Suprapubic skin (tissue), 4 donors: ENCODE measurements around the gene HADHA. TPM values are rescaled to one million over a fixed set of nuclear protein-coding genes. Genes with fewer than 3 reads are reported as not detected.

Experiments used
- DNase-seq, 2 donors: peaks; one replicate each; pipeline ENCODE4 v3.0.0-alpha.2; 2019; ENCODE audit warnings: low spot score in 2 of 2
- H3K27ac ChIP-seq: fragments of 200-600 bp; sonication (generic); one replicate; pipeline ENCODE4 v1.5.1; 2019
- H3K27me3 ChIP-seq: fragments of 200-600 bp; sonication (generic); one replicate; pipeline ENCODE4 v1.5.1; 2019
- H3K36me3 ChIP-seq: fragments of 200-600 bp; sonication (generic); one replicate; pipeline ENCODE4 v1.5.1; 2019
- H3K4me1 ChIP-seq: fragments of 200-600 bp; sonication (generic); one replicate; pipeline ENCODE4 v1.5.1; 2019
- H3K4me3 ChIP-seq: fragments of 200-600 bp; sonication (generic); one replicate; pipeline ENCODE4 v1.5.1; 2019; ENCODE audit warnings: mild to moderate bottlenecking
- H3K9me3 ChIP-seq: fragments of 200-600 bp; sonication (generic); one replicate; pipeline ENCODE4 v1.5.1; 2019
- EP300 ChIP-seq: sonication (generic); formaldehyde crosslinking; IDR thresholded peaks from one replicate; pipeline ENCODE4 v1.6.1; 2017; ENCODE audit warnings: antibody characterized with exemption
- POLR2A ChIP-seq, 2 donors: fragments of 450-650 bp; IDR thresholded peaks; one replicate each; pipeline ENCODE4 v1.6.1; 2017; ENCODE audit warnings: antibody characterized with exemption in 2 of 2, mild to moderate bottlenecking in 2 of 2, moderate library complexity in 2 of 2
- POLR2AphosphoS5 ChIP-seq, 3 donors: sonication (generic); formaldehyde crosslinking; IDR thresholded peaks; one replicate each; pipeline ENCODE4 v1.6.1; 2017; ENCODE audit warnings: antibody characterized with exemption in 3 of 3
- WGBS: methylation state at CpG from one replicate; pipeline ENCODE4 v1.1.5; 2018; 5-methylcytosine and 5-hydroxymethylcytosine counted together
- total RNA-seq, 4 donors: library from RNA; depleted of rRNA; stranded (reverse); fragments of >200 nt; gene quantifications; one replicate each; pipeline ENCODE4 v1.1.0, GENCODE V29; 2016
- TF ChIP-seq, protein P1 (sequence below), 2 donors: fragments of 200-600 bp in 1 of 2; fragments of 450-650 bp in 1 of 2; sonication (generic) in 1 of 2; IDR thresholded peaks; one replicate each; pipeline ENCODE4 v1.5.1; 2016 to 2019; ENCODE audit warnings: antibody characterized with exemption in 2 of 2, mild to moderate bottlenecking in 1 of 2, moderate library complexity in 1 of 2

The HADHA gene
- total RNA-seq, 4 donors from 2014 or later: 120 to 145 (median 131) TPM

- H3K27me3 ChIP-seq: no peaks in the 10 kb centered on the region
- peak in 1 of 2 donors; percentile 79 for DNase-seq
- TF ChIP-seq POLR2A (IDR thresholded peaks at IDR 0.05): no peak
- no peak for TF ChIP-seq EP300
- no peak for TF ChIP-seq POLR2AphosphoS5 (IDR thresholded peaks at IDR 0.05)
- TF ChIP-seq, protein P1, sequence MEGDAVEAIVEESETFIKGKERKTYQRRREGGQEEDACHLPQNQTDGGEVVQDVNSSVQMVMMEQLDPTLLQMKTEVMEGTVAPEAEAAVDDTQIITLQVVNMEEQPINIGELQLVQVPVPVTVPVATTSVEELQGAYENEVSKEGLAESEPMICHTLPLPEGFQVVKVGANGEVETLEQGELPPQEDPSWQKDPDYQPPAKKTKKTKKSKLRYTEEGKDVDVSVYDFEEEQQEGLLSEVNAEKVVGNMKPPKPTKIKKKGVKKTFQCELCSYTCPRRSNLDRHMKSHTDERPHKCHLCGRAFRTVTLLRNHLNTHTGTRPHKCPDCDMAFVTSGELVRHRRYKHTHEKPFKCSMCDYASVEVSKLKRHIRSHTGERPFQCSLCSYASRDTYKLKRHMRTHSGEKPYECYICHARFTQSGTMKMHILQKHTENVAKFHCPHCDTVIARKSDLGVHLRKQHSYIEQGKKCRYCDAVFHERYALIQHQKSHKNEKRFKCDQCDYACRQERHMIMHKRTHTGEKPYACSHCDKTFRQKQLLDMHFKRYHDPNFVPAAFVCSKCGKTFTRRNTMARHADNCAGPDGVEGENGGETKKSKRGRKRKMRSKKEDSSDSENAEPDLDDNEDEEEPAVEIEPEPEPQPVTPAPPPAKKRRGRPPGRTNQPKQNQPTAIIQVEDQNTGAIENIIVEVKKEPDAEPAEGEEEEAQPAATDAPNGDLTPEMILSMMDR (IDR thresholded peaks at IDR 0.05): no peak
- WGBS: 0% methylated on average over 21 of the region's 21 CpGs
- H3K9me3 ChIP-seq: no peaks in the 10 kb centered on the region
- H3K4me1 ChIP-seq: peaks cover 55% of the 10 kb centered on the region
- no peaks in the 10 kb centered on the region for H3K36me3 ChIP-seq
- peak overlapping the region; percentile 99 for H3K27ac ChIP-seq
- peak overlapping the region; percentile 95 for H3K4me3 ChIP-seq
Observed at GRCh38 chr2:26245231-26245732, 850 bp upstream of the HADHA start.

DNA sequence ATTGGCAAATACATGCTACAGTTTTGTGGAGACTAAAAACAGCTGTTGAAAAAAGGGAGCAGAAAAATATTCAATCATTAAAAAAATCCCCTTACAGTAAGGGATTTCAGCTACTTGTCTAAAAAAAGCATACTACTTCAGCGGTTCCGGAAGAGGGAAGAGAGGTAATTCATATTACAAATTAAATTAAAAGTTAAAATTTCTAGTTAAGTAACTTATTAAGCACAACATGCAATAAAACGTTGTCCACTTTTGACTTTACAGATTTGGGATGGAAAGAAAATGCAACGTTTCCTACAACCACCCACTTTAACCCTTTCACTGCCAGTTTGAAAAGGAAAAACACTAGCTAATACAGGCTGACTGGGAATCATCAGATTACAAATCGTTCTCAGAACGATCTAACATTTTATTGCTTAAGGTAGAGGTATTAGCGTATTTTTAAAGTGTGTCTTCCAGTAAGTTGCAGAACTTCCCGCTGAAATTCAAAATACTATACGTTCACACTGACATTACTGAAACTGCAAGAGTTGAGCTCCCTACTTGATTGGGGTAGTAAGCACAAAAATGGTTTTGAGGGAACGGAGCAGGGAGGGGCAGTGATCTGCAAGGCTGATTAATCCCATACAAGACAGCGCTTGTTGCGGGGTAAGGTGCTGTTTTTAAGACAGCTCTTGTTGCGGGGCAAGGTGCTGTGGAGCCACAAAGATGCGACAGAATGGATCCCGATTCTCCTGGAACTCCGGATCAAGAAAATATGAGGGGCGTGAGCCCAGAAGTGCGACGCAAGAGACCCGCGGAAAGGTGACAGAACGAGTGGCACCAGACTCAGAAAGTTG is 743 bp downstream of the HADHA start:
- Histone ChIP-seq H3K9me3 (no peaks in the 10 kb centered on the region), H3K4me1 (peaks cover 65% of the 10 kb centered on the region), H3K4me3 (peak overlapping the region; percentile 95), H3K27me3 (no peaks in the 10 kb centered on the region), H3K36me3 (no peaks in the 10 kb centered on the region), H3K27ac (peak overlapping the region; percentile 99)
- no peak for DNase-seq
- no peak for TF ChIP-seq EP300
- under 1% methylated on average over 22 of the region's 22 CpGs for WGBS

DNA sequence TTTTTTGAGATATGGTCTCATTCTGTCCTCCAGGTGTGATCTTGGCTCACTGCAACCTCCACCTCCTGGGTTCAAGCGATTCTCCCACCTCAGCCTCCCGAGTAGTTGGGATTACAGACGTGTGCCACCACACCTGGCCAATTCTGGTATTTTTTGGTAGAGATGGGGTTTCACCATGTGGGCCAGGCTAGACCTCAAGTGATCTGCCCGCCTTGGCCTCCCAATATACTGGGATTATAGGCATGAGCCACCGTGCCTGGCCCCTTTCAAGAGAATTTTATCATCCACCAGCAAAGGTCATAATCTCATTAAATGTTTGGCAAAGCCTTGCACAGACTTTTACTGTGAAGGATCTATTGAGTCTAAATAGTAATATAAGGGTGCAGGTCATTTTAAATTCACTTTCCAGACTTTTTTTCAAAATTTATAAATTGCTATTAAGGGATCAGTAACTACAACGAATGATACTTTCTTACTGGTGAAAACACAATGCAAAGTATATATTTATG is 2.5 kb downstream of the HADHA start:
- 87% methylated on average over 6 of the region's 6 CpGs for WGBS
- peaks cover 61% of the 10 kb centered on the region for H3K4me1 ChIP-seq
- DNase-seq: no peak
- no peak overlapping the region for H3K4me3 ChIP-seq
- H3K27me3 ChIP-seq: no peaks in the 10 kb centered on the region
- H3K9me3 ChIP-seq: no peaks in the 10 kb centered on the region
- no peak overlapping the region for H3K27ac ChIP-seq
- H3K36me3 ChIP-seq: peaks cover 9% of the 10 kb centered on the region
- no peak for TF ChIP-seq EP300
- no peak for TF ChIP-seq POLR2AphosphoS5 (IDR thresholded peaks at IDR 0.05)
- TF ChIP-seq, protein P1 (IDR thresholded peaks at IDR 0.05): no peak
- no peak for TF ChIP-seq POLR2A (IDR thresholded peaks at IDR 0.05)

DNA sequence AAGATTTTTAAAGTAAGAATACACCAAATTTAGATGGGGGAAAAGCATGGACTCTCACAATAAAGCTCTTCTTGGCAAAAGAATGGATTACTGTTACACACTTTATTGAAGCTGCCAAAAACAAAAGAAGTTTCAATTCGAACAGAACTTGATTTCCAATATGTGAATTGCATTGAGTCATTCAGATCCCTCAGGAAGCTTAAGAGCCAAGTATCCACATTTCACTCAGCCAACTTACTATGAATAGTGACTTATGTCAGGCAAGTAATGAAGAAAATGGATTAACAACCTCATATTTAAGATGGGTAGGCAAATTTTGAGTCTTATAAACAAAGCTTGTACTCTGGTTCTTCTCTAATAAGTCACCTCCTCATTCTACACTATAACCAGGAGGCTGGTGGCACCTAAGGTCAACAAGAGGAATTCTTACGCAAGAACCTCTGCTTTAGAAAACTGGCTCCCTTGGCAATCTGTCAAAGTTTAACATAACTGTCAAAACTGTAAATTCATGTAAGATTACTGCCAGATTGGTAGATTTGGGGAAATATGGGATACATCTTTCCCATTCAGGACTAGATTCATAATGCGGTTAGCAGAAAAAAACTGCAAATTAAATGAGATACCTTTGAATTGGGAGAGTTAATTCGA is 6.0 kb downstream of the HADHA start:
- DNase-seq: no peak
- no peak for TF ChIP-seq EP300
- TF ChIP-seq, protein P1 (IDR thresholded peaks at IDR 0.05): no peak
- Histone ChIP-seq H3K36me3 (peaks cover 44% of the 10 kb centered on the region), H3K27me3 (no peaks in the 10 kb centered on the region), H3K27ac (no peak overlapping the region), H3K9me3 (no peaks in the 10 kb centered on the region), H3K4me1 (peaks cover 40% of the 10 kb centered on the region), H3K4me3 (no peak overlapping the region)
- 78% methylated on average over 4 of the region's 4 CpGs for WGBS

GRCh38 chr2:26237868-26238267 is 6.6 kb downstream of the HADHA start:
- peaks cover 35% of the 10 kb centered on the region for H3K4me1 ChIP-seq

More at GRCh38 chr2:26237868-26238267, 6.6 kb downstream of the HADHA start:
- 67% methylated on average over 1 of the region's 1 CpG for WGBS
- Histone ChIP-seq H3K36me3 (peaks cover 50% of the 10 kb centered on the region), H3K9me3 (no peaks in the 10 kb centered on the region), H3K27me3 (no peaks in the 10 kb centered on the region), H3K4me3 (no peak overlapping the region), H3K27ac (no peak overlapping the region)
- TF ChIP-seq EP300: no peak
- TF ChIP-seq, protein P1 (IDR thresholded peaks at IDR 0.05): no peak
- no peak for TF ChIP-seq POLR2A (IDR thresholded peaks at IDR 0.05)
- no peak for TF ChIP-seq POLR2AphosphoS5 (IDR thresholded peaks at IDR 0.05)
- no peak for DNase-seq
